Neuronal stem cell (in vitro differentiated cells): Measurements from ENCODE around the gene RBM4B.

Source experiments
- DNase-seq: peaks from one replicate; pipeline ENCODE4 v3.0.0-alpha.2; 2013; ENCODE audit warnings: low spot score
- H2AFZ ChIP-seq: one replicate; pipeline ENCODE4 v1.6.1; 2013; ENCODE audit warnings: mild to moderate bottlenecking, low read length, inconsistent platforms
- H2AK5ac ChIP-seq: 2 replicates; pipeline ENCODE4 v1.6.1; 2013; ENCODE audit warnings: low read depth, mild to moderate bottlenecking, inconsistent platforms, low read length, moderate library complexity, mixed read lengths
- H2BK120ac ChIP-seq: 2 replicates; pipeline ENCODE4 v1.6.1; 2013; ENCODE audit warnings: low read depth, mild to moderate bottlenecking, inconsistent platforms, low read length, moderate library complexity, mixed read lengths
- H2BK12ac ChIP-seq: one replicate; pipeline ENCODE4 v1.6.1; 2013; ENCODE audit warnings: low read length, inconsistent platforms
- H2BK15ac ChIP-seq: 2 replicates; pipeline ENCODE4 v1.6.1; 2013; ENCODE audit warnings: mild to moderate bottlenecking, low read length, inconsistent platforms, mixed read lengths
- H2BK5ac ChIP-seq: one replicate; pipeline ENCODE4 v1.6.1; 2013; ENCODE audit warnings: inconsistent platforms, mild to moderate bottlenecking, low read length, moderate library complexity
- H3K14ac ChIP-seq: one replicate; pipeline ENCODE4 v1.6.1; 2013; ENCODE audit warnings: low read length, inconsistent platforms
- H3K18ac ChIP-seq: 2 replicates; pipeline ENCODE4 v1.6.1; 2013; ENCODE audit warnings: low read length, inconsistent platforms
- H3K23ac ChIP-seq: 2 replicates; pipeline ENCODE4 v1.6.1; 2013; ENCODE audit warnings: low read depth, mild to moderate bottlenecking, mixed read lengths, low read length, inconsistent platforms; ENCODE audit not compliant: poor library complexity
- H3K27ac ChIP-seq: replicated peaks from 3 replicates; pipeline ENCODE4 v1.5.1; 2013; ENCODE audit warnings: low read length, inconsistent platforms
- H3K27me3 ChIP-seq, 3 experiments: 2 replicates each; pipeline ENCODE4 v1.6.1; 2013; ENCODE audit warnings: low read length in 3 of 3, mild to moderate bottlenecking in 2 of 3, inconsistent platforms in 1 of 3, low read depth in 1 of 3, mixed read lengths in 1 of 3, moderate library complexity in 1 of 3; ENCODE audit not compliant: control insufficient read depth in 3 of 3, insufficient read depth in 3 of 3
- H3K36me3 ChIP-seq, 2 donors: replicated peaks in 1 of 2; 2 replicates each; pipeline ENCODE4 v1.6.1; 2013; ENCODE audit warnings: low read length in 2 of 2; ENCODE audit not compliant: control insufficient read depth in 2 of 2, insufficient read depth in 2 of 2
- H3K4ac ChIP-seq: 2 replicates; pipeline ENCODE4 v1.6.1; 2013; ENCODE audit warnings: inconsistent platforms, mild to moderate bottlenecking, low read length, moderate library complexity
- H3K4me1 ChIP-seq, 2 donors: 1 replicate in 1 of 2; 2 replicates in 1 of 2; pipeline ENCODE4 v1.6.1; 2013; ENCODE audit warnings: low read length in 2 of 2, low read depth in 1 of 2; ENCODE audit not compliant: control insufficient read depth in 2 of 2, insufficient read depth in 1 of 2
- H3K4me2 ChIP-seq: one replicate; pipeline ENCODE4 v1.6.1; 2013; ENCODE audit warnings: mild to moderate bottlenecking, low read length, inconsistent platforms; ENCODE audit not compliant: insufficient read depth, poor library complexity, severe bottlenecking
- H3K4me3 ChIP-seq, 2 donors: 2 replicates each; pipeline ENCODE4 v1.5.1; 2013; ENCODE audit warnings: low read length in 2 of 2, mild to moderate bottlenecking in 2 of 2, inconsistent platforms in 1 of 2, moderate library complexity in 1 of 2
- H3K79me1 ChIP-seq: one replicate; pipeline ENCODE4 v1.6.1; 2013; ENCODE audit warnings: low read depth, mild to moderate bottlenecking, inconsistent platforms, low read length, moderate library complexity
- H3K9ac ChIP-seq: one replicate; pipeline ENCODE4 v1.6.1; 2013; ENCODE audit warnings: mild to moderate bottlenecking, low read depth, low read length, inconsistent platforms; ENCODE audit not compliant: poor library complexity
- H3K9me3 ChIP-seq, 2 donors: replicated peaks in 1 of 2; 2 replicates each; pipeline versions ENCODE3 to v1.6.1; 2013; ENCODE audit warnings: low read length in 2 of 2, mild to moderate bottlenecking in 2 of 2, inconsistent platforms in 1 of 2, low read depth in 1 of 2, mixed read lengths in 1 of 2, moderate library complexity in 1 of 2; ENCODE audit not compliant: control insufficient read depth in 2 of 2, insufficient read depth in 1 of 2
- H4K8ac ChIP-seq: one replicate; pipeline ENCODE4 v1.6.1; 2013; ENCODE audit warnings: low read depth, mild to moderate bottlenecking, inconsistent platforms, low read length, moderate library complexity
- H4K91ac ChIP-seq: one replicate; pipeline ENCODE4 v1.6.1; 2013; ENCODE audit warnings: low read length, low read depth, mild to moderate bottlenecking, inconsistent platforms; ENCODE audit not compliant: poor library complexity
- WGBS, 2 donors: extraction: QIAGEN DNeasy Blood & Tissue Kit; methylation state at CpG; one replicate each; pipeline ENCODE4 v1.1.7; 2013; ENCODE audit warnings: missing lambda C conversion rate in 2 of 2, mixed read lengths in 1 of 2; ENCODE audit not compliant: insufficient read length in 2 of 2, insufficient replicate concordance in 1 of 2; ENCODE audit errors: extremely low coverage in 2 of 2; 5-methylcytosine and 5-hydroxymethylcytosine counted together

RBM4B gene

GRCh38 chr11:66674964-66675602 is 2.6 kb downstream of the RBM4B start:
- peaks cover 8 to 11% of the 10 kb centered on the region in 2 donors for H3K4me1 ChIP-seq
- H3K23ac ChIP-seq, result no peak overlapping the region
- peaks cover 5 to 55% of the 10 kb centered on the region in 2 donors for H3K36me3 ChIP-seq
- no peak overlapping the region for H2AFZ ChIP-seq
- no peak for DNase-seq
- no peak overlapping the region for H3K4me3 ChIP-seq
- no peak overlapping the region for H2BK12ac ChIP-seq
- WGBS, 2 donors, result no CpG with 5 or more reads among the region's 2 CpGs
- no peak overlapping the region for H3K14ac ChIP-seq
- H3K27me3 ChIP-seq, result no peaks in the 10 kb centered on the region
- no peak overlapping the region for H2BK5ac ChIP-seq
- H3K9me3 ChIP-seq, result peaks cover 0 to 16% of the 10 kb centered on the region in 2 donors
- H3K9ac ChIP-seq, result no peak overlapping the region
- no peak overlapping the region for H2AK5ac ChIP-seq
- no peak overlapping the region for H2BK120ac ChIP-seq
- no peak overlapping the region for H3K18ac ChIP-seq
- H3K4ac ChIP-seq, result no peak overlapping the region
- H3K79me1 ChIP-seq, result no peaks in the 10 kb centered on the region
- no peak overlapping the region for H4K8ac ChIP-seq
- H2BK15ac ChIP-seq, result no peak overlapping the region
- H3K4me2 ChIP-seq, result no peak overlapping the region
- no peak overlapping the region for H4K91ac ChIP-seq
- H3K27ac ChIP-seq, result no peak overlapping the region

- Histone ChIP-seq H2BK15ac (no peak overlapping the region), H4K91ac (no peak overlapping the region), H2AFZ (no peak overlapping the region), H3K14ac (no peak overlapping the region), H3K79me1 (no peaks in the 10 kb centered on the region), H2BK5ac (no peak overlapping the region), H3K18ac (no peak overlapping the region), H4K8ac (no peak overlapping the region), H3K4ac (no peak overlapping the region), H3K4me1 (peaks cover 3 to 4% of the 10 kb centered on the region in 2 donors), H3K4me3 (no peak overlapping the region), H2BK12ac (no peak overlapping the region), H2AK5ac (no peak overlapping the region), H2BK120ac (no peak overlapping the region), H3K27me3 (no peaks in the 10 kb centered on the region), H3K4me2 (no peak overlapping the region), H3K36me3 (peaks cover 14 to 86% of the 10 kb centered on the region in 2 donors), H3K27ac (peak overlapping the region; percentile 30), H3K9me3 (peaks cover 0 to 11% of the 10 kb centered on the region in 2 donors), H3K9ac (no peak overlapping the region), H3K23ac (no peak overlapping the region)
- WGBS, 2 donors, result no CpG with 5 or more reads among the region's 5 CpGs
- DNase-seq, result no peak
Observed at GRCh38 chr11:66670816-66671215, 6.9 kb downstream of the RBM4B start.

GRCh38 chr11:66665369-66665768 is 12.3 kb downstream of the RBM4B start:
- Histone ChIP-seq H3K14ac (no peak overlapping the region), H2AFZ (no peak overlapping the region), H3K27me3 (no peaks in the 10 kb centered on the region), H3K4me1 (no peaks in the 10 kb centered on the region), H3K36me3 (peaks cover 23 to 93% of the 10 kb centered on the region in 2 donors), H4K8ac (no peak overlapping the region), H2BK12ac (no peak overlapping the region), H4K91ac (no peak overlapping the region), H3K27ac (no peak overlapping the region), H3K4ac (no peak overlapping the region), H3K9ac (no peak overlapping the region), H3K4me2 (no peak overlapping the region), H2BK120ac (no peak overlapping the region), H3K4me3 (no peak overlapping the region), H2BK5ac (no peak overlapping the region), H3K9me3 (no peaks in the 10 kb centered on the region), H3K18ac (no peak overlapping the region), H2AK5ac (no peak overlapping the region), H3K23ac (no peak overlapping the region), H2BK15ac (no peak overlapping the region), H3K79me1 (peaks cover 2% of the 10 kb centered on the region)
- no CpG with 5 or more reads among the region's 11 CpGs for WGBS, 2 donors
- no peak for DNase-seq

GRCh38 chr11:66663741-66664296 is 13.9 kb downstream of the RBM4B start:
- no peak overlapping the region for H3K14ac ChIP-seq
- no peak for DNase-seq
- peaks cover 23 to 95% of the 10 kb centered on the region in 2 donors for H3K36me3 ChIP-seq

More at GRCh38 chr11:66663741-66664296, 13.9 kb downstream of the RBM4B start:
- H3K79me1 ChIP-seq, result peaks cover 2% of the 10 kb centered on the region
- no peak overlapping the region for H3K18ac ChIP-seq
- H2AK5ac ChIP-seq, result no peak overlapping the region
- no peak overlapping the region for H4K8ac ChIP-seq
- H3K9ac ChIP-seq, result no peak overlapping the region
- H2AFZ ChIP-seq, result no peak overlapping the region
- no peak overlapping the region for H3K4me2 ChIP-seq
- no peak overlapping the region for H3K27ac ChIP-seq
- H3K27me3 ChIP-seq, result no peaks in the 10 kb centered on the region
- no peak overlapping the region for H3K23ac ChIP-seq
- no peak overlapping the region for H3K4ac ChIP-seq
- no peaks in the 10 kb centered on the region for H3K9me3 ChIP-seq
- no peak overlapping the region for H3K4me3 ChIP-seq
- no peak overlapping the region for H2BK15ac ChIP-seq
- H2BK120ac ChIP-seq, result no peak overlapping the region
- H2BK5ac ChIP-seq, result no peak overlapping the region
- no peak overlapping the region for H4K91ac ChIP-seq
- WGBS, 2 donors, result no CpG with 5 or more reads among the region's 1 CpG
- H3K4me1 ChIP-seq, result no peaks in the 10 kb centered on the region
- no peak overlapping the region for H2BK12ac ChIP-seq
